T47D (cell line): ENCODE results near the gene TNS3.

Source experiments
- DNase-seq, 2 experiments: peaks; one replicate each; pipeline versions ENCODE4 v3.0.0 to v3.0.0-alpha.2; 2011 to 2012; ENCODE audit warnings: low read depth in 1 of 2, low spot score in 1 of 2
- JUND ChIP-seq: IDR thresholded peaks from 2 replicates; pipeline ENCODE4 v1.6.1; 2012; ENCODE audit warnings: low read depth
- in situ Hi-C: cut with HindIII; loops from 2 replicates; pipeline ENCODE4 v1.10.0; 2016; ENCODE audit warnings: low sequenced_read_pairs, low pct_unique_long_range_greater_than_20kb

The TNS3 gene

DNA sequence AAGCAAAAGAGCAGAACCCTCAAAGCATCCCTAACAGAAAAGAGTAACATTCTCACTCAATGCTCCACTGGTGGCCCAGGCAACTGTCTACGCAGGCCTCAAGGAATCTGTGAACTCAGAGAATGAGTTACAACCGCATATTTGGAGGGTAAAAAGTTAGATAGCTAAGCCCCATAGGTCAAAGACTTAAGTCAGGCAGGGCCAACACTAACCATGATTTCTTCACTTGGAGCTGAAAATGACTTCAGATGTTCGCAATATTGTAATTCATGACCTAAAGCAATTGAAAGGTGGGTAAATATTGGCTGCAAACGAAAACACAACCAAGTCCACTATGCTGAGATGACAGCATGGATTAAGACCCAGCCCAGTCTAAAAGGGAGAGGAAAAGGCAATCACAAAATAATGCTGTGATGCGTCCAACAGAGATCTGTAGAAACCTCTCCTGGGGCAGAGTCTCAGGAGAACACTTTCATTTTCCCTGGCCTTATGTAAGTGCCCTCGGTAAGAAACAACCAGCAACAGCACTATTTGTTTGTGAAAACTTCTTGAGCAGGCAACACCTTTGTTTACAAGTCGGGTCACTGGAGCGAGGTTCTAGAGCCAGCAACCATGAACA is 176.5 kb downstream of the TNS3 start:
- DNase-seq, result no peak
- in situ Hi-C loops, result no loop called here
- TF ChIP-seq JUND, result no peak

DNA sequence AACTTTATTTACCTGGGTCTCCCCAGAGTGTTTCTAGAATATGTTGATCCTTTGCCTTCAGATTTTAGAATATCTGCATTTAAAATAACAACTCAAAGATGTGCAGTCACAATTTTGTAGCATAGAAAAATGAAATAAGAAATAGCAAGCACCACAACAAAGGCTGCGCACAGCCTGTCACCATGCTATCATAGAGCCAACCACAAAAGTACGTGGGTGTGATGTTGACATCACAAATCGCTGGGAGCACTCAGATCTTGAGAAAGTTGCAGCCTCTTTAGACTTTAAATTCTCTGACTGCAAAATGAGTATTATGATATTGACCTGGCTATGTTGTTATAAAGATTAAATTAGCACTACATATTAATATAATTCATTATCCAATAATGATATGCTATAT is 177.9 kb downstream of the TNS3 start:
- in situ Hi-C loops, result no loop called here
- no peak for DNase-seq
- TF ChIP-seq JUND, result no peak

DNA sequence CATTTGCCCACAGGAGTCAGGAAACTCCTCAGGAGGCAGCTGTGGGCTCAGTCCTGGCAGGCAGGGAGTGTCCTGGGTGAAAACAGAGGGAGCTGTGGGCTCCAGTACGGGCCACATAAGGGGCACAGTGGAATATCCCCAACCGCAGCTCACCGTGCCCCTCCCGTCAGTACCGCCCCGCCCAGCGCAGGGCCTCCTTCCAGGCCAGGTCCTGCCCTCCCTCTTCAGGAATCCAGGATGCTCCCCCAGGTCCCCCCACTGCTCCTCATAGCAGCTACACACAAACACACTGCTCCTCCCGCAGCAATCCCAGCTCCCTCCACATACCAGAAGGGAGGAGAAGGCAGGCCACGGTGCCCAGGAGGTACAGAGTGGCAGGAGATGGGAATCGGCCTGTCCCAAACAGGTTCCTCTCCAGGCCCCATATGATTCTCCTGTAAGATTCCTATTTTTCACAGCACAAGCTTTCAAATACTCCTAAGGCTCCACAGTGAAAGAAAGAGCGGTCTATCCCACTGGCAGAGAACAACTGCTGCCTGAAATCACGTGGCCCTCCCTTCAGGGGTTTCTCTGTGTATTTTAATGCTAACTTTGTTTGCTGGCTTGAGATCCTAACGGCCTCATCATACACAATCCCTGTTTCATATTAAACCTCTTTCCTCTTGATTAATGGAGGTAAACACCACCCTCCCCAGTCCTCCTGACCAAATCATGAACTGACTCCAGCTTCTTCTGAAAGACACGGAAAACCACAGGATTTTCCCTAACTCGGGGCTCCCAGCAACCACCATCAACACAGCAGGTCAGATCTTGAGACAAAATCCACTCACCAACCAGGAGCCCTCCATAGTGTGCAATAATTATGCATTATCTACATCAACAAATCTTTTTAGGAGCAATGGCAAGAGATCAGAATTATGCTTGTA is 178.7 kb downstream of the TNS3 start:
- no peak for TF ChIP-seq JUND
- in situ Hi-C loops, result no loop called here
- DNase-seq, result no peak

DNA sequence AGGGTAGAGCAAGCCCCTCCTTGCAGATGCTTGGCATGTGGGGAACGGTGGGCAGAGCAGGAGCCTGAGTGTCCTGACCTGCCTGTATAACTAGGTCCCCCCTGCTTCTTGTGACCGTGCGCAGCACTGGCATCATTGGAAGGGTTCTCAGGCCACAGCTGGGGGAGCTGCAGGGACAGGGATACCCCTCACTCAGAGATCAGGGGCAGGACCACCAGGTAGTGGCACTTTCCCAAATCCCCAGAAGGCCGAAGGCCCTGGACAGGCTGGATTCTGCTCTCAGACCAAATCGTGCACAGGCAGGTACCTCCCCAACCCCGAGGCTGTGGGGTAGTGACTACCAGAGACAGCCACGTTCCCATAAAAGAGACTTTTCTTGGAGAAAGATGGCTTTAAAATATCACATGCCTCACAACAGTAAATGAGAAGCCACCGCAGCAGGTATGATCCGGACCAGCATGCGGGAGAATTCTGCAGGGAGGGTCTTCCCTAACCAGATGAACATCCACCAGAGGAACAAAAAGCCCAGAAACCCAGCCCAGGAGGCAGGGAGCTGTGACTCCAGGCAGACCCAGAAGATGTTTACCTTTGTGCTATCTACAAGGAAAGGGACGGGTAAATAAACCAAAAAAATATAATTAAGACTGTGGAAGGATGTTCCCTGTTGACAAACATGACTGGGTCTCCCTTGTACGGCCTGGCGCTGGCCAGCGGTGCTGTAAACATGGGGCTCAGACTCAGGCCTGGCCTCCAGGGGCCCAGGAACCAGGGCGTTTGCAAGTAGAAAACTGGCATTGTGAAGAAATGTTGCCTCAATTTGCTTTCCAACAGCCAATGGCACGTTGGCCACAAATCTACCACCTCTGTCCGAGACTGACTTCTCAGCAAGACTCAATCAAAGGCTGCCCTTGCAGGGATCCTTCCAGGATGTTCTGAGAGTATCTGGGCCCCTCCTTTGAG is 180.0 kb downstream of the TNS3 start:
- in situ Hi-C loops, result no loop called here
- DNase-seq, result no peak
- no peak for TF ChIP-seq JUND

- in situ Hi-C loops, result no loop called here
- TF ChIP-seq JUND, result no peak
- DNase-seq, result no peak
These were observed 181.1 kb downstream of the TNS3 start for GRCh38 chr7:47400741-47401206.

- DNase-seq, result no peak
- in situ Hi-C loops, result no loop called here
- no peak for TF ChIP-seq JUND
These were observed 181.9 kb downstream of the TNS3 start for GRCh38 chr7:47400001-47400400.

- in situ Hi-C loops, result no loop called here
- no peak for TF ChIP-seq JUND
- no peak for DNase-seq
These were observed 187.1 kb downstream of the TNS3 start for GRCh38 chr7:47394751-47395252.

- TF ChIP-seq JUND, result no peak
- in situ Hi-C loops, result no loop called here
- DNase-seq, result no peak
These were observed 187.7 kb downstream of the TNS3 start for GRCh38 chr7:47394216-47394615.

DNA sequence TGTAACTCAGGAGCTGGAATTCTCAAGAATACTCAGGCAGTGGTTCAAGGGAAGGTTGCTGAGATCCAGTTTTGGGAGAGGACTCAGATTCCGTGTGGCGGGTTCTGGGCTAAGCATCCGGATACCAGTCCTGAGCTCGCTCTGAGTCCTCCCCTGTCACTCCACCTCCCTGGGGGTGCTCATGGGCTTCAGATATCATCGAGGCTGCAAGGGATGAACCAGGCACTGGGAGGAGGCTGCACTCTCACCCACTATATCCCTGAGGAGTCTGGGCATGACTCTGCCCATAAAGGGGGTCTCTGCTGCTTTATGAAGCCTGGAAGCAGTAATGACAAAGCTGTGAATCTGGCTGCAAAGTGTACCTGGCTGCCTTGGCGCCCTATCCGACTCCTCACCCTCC is 188.5 kb downstream of the TNS3 start:
- TF ChIP-seq JUND, result no peak
- in situ Hi-C loops, result no loop called here
- DNase-seq, result no peak

- in situ Hi-C loops, result no loop called here
- TF ChIP-seq JUND, result no peak
- no peak for DNase-seq
These were observed 189.6 kb downstream of the TNS3 start for GRCh38 chr7:47392241-47392759.

- in situ Hi-C loops, result no loop called here
- TF ChIP-seq JUND, result no peak
These were observed 190.2 kb downstream of the TNS3 start for GRCh38 chr7:47391726-47392125.

DNA sequence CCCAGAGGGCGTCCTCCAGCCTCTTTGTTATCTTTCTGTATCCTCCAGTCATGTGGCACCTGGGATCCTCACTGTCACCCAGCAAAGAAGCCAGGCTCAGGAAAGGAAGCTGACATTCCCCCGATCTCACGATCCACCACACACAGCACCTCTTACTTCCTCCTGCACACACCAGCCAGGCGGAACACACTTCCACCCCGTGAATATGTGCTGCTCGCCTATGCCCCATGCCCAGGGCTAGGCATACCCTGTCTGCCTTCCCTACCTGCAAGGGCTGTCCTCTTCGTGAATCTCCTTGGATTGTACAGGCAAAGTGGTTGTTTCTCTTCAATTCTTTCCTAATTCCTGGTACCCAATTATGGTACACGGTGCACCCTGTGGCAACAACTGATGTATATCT is 191.0 kb downstream of the TNS3 start:
- in situ Hi-C loops, result no loop called here
- no peak for DNase-seq
- TF ChIP-seq JUND, result no peak

More at GRCh38 chr7:47391726-47392125, 190.2 kb downstream of the TNS3 start:
- no peak for DNase-seq
